Measurements from ENCODE around the gene PRPSAP1. TPM values are rescaled to one million over a fixed set of nuclear protein-coding genes. Genes with fewer than 3 reads are reported as not detected.

The PRPSAP1 gene
- total RNA-seq, 1 donor from 2014 or later: 68.5 TPM

DNA sequence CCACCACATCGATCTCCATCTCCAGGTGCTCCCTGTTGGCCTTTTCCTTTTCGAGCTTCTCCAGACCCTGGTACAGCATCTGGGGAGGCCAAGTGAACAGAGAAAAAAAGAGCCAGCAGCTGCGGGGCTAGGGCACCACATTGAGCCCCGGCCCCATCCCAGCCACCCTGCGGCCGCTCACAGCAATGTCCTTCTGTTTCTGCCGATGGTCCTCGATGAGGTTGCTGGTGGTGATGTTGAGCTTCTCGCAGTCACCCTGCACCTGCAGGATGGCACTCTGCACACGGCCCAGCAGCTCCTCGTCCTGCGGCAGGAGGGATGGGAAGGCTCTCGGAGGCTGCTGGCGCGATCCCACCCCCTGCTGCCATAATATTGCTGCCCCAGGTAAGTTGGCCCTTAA lies 73.1 kb downstream of the PRPSAP1 start:
- Mint-ChIP-seq H3K4me3 (ENCODE audit: unreplicated experiment) (no peak overlapping the region), H3K4me1 (ENCODE audit: low read depth, unreplicated experiment) (no peaks in the 10 kb centered on the region), H3K36me3 (ENCODE audit: unreplicated experiment) (no peaks in the 10 kb centered on the region), H3K9me3 (ENCODE audit: unreplicated experiment) (peaks cover 4% of the 10 kb centered on the region), H3K27me3 (ENCODE audit: unreplicated experiment) (peaks cover 2% of the 10 kb centered on the region), H3K27ac (ENCODE audit: unreplicated experiment) (no peak overlapping the region)
- TF ChIP-seq, protein P1, sequence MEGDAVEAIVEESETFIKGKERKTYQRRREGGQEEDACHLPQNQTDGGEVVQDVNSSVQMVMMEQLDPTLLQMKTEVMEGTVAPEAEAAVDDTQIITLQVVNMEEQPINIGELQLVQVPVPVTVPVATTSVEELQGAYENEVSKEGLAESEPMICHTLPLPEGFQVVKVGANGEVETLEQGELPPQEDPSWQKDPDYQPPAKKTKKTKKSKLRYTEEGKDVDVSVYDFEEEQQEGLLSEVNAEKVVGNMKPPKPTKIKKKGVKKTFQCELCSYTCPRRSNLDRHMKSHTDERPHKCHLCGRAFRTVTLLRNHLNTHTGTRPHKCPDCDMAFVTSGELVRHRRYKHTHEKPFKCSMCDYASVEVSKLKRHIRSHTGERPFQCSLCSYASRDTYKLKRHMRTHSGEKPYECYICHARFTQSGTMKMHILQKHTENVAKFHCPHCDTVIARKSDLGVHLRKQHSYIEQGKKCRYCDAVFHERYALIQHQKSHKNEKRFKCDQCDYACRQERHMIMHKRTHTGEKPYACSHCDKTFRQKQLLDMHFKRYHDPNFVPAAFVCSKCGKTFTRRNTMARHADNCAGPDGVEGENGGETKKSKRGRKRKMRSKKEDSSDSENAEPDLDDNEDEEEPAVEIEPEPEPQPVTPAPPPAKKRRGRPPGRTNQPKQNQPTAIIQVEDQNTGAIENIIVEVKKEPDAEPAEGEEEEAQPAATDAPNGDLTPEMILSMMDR (IDR thresholded peaks at IDR 0.05; ENCODE audit: partially characterized antibody, unreplicated experiment): no peak
- no peak for DNase-seq

DNA sequence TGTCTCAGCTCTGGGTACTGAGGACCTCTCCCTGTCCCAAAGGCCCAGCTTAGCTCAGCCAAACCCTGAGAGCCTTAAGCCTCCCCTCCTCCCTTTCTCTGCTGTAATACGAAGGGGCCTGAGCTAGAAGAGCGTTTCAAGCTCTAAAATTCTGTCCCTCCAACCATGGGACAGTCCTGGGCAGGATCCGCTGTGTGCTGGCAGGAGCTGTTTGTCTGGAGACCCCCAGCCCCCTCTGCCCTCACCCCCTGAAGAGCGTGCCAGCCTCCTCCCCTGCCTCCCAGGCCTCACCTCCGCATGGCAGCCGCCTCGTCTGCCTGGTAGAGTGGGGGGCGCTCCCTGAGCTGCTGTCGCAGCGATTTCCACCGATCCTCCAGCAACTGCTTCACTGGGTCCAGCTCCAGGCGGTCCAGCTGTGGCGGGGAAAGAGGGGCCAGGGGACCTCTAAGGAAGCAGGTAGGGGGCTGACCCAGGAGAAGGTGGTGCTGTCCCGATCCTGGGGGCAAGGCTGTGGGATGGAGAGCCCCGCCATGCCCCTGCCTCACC lies 73.9 kb downstream of the PRPSAP1 start:
- no peak overlapping the region for H3K4me3 Mint-ChIP-seq (ENCODE audit: unreplicated experiment)
- no peaks in the 10 kb centered on the region for H3K4me1 Mint-ChIP-seq (ENCODE audit: low read depth, unreplicated experiment)
- H3K9me3 Mint-ChIP-seq (ENCODE audit: unreplicated experiment): peaks cover 4% of the 10 kb centered on the region
- peaks cover 2% of the 10 kb centered on the region for H3K27me3 Mint-ChIP-seq (ENCODE audit: unreplicated experiment)
- H3K27ac Mint-ChIP-seq (ENCODE audit: unreplicated experiment): no peak overlapping the region
- TF ChIP-seq, protein P1 (IDR thresholded peaks at IDR 0.05; ENCODE audit: partially characterized antibody, unreplicated experiment): peak; percentile 64
- DNase-seq: no peak
- no peaks in the 10 kb centered on the region for H3K36me3 Mint-ChIP-seq (ENCODE audit: unreplicated experiment)

DNA sequence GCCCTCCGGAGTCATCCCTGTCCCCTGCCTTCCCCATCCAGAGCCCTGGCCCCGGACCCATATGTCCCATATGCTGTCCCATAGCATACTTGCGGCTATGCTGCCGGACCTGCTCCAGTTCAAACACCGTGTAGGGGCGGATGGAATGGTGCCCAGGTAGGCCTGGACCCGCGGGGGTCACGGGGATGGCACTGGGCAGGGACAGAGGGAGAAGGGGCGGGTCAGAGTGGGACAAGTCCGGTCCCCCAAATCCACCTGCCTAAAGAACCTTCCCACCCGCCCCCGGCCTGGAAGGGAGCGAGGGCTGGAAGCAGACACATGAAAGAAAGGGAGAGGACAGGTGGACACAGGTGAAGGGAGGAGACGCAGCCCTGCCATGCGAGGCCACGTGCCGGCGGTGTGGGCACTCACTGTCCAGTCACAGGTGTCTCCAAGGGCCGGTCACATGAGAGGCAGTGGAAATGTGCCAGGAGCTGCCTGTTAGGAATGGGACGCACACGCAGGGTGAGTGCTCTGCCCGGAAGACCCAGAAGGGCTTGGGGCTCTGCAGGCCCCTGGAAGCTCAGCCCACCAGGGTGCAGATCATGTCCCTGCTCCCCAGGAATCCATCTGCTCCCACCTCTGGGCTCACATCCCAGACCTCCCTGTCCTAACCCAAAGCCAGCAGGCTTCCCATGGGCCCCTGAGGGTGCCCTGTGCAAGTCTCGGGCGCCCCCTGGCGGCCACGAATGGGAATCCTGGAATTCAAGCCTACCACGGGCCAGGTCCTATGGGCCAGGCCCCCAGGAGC lies 74.6 kb downstream of the PRPSAP1 start:
- no peak overlapping the region for H3K4me3 Mint-ChIP-seq (ENCODE audit: unreplicated experiment)
- H3K27ac Mint-ChIP-seq (ENCODE audit: unreplicated experiment): no peak overlapping the region
- H3K36me3 Mint-ChIP-seq (ENCODE audit: unreplicated experiment): no peaks in the 10 kb centered on the region
- H3K4me1 Mint-ChIP-seq (ENCODE audit: low read depth, unreplicated experiment): no peaks in the 10 kb centered on the region
- peaks cover 2% of the 10 kb centered on the region for H3K27me3 Mint-ChIP-seq (ENCODE audit: unreplicated experiment)
- DNase-seq: peak; percentile 91
- TF ChIP-seq, protein P1 (IDR thresholded peaks at IDR 0.05; ENCODE audit: partially characterized antibody, unreplicated experiment): peak; percentile 100
- H3K9me3 Mint-ChIP-seq (ENCODE audit: unreplicated experiment): peaks cover 4% of the 10 kb centered on the region

DNA sequence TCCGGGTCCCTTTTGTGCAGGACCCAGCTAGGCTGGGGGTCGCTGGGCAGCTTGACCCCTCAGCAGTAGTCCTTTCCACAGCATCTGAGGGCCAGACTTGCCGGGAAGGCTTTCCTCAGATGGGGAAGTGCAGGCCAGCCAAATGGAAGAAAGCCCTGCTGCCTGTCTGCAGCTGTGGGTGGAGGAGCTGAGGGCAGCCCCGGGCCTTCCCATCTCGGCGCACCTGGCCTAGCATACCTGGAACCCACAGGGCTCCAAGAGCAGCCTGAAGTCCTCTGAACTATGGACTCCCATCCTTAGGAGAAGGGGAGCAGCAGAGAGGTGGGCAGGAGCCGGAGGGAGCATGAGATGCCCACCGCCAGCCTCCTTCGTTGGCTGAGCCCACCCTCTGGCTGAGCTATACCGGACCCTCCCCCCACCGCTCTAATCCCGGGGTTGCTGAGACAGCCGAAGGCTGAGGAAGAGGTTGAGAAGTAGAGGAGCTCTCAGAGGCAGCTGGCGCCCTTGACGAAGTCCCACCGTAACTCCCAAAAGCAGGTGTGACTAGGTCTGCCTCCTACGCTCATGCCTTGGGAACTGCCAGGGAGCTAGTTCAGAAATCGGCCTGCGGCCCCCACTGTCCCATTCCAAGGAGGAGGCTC lies 75.3 kb downstream of the PRPSAP1 start:
- Mint-ChIP-seq H3K27ac (ENCODE audit: unreplicated experiment) (no peak overlapping the region), H3K9me3 (ENCODE audit: unreplicated experiment) (peaks cover 4% of the 10 kb centered on the region), H3K27me3 (ENCODE audit: unreplicated experiment) (peaks cover 2% of the 10 kb centered on the region), H3K36me3 (ENCODE audit: unreplicated experiment) (no peaks in the 10 kb centered on the region), H3K4me1 (ENCODE audit: low read depth, unreplicated experiment) (no peaks in the 10 kb centered on the region), H3K4me3 (ENCODE audit: unreplicated experiment) (no peak overlapping the region)
- TF ChIP-seq, protein P1 (IDR thresholded peaks at IDR 0.05; ENCODE audit: partially characterized antibody, unreplicated experiment): no peak
- no peak for DNase-seq
